GM23248 (cell line): ENCODE data around the gene NAXE. TPM values are rescaled to one million over a fixed set of nuclear protein-coding genes. Genes with fewer than 3 reads are reported as not detected.

Source experiments
- DNase-seq: peaks from one replicate; pipeline ENCODE4 v3.0.0-alpha.2; 2015
- H2AFZ ChIP-seq: fragments of 200-600 bp; sonication (generic); 2 replicates; pipeline ENCODE4 v1.6.1; 2016; ENCODE audit warnings: antibody characterized with exemption
- H3F3A ChIP-seq: fragments of 200-600 bp; sonication (generic); 2 replicates; pipeline ENCODE4 v1.6.1; 2016; ENCODE audit warnings: mild to moderate bottlenecking, antibody characterized with exemption, mixed run types; ENCODE audit not compliant: insufficient read depth
- H3K27ac ChIP-seq: fragments of 200-600 bp; sonication (generic); 2 replicates; pipeline ENCODE4 v1.5.1; 2016; ENCODE audit warnings: mild to moderate bottlenecking
- H3K27me3 ChIP-seq: fragments of 200-600 bp; sonication (generic); replicated peaks from 2 replicates; pipeline ENCODE4 v1.6.1; 2016; ENCODE audit warnings: mild to moderate bottlenecking; ENCODE audit not compliant: insufficient read depth
- H3K36me3 ChIP-seq: fragments of 200-600 bp; sonication (generic); 2 replicates; pipeline ENCODE4 v1.6.1; 2016; ENCODE audit warnings: low read depth, mild to moderate bottlenecking
- H3K4me1 ChIP-seq: fragments of 200-600 bp; sonication (generic); 2 replicates; pipeline ENCODE4 v1.6.1; 2016; ENCODE audit warnings: mild to moderate bottlenecking; ENCODE audit not compliant: insufficient read depth
- H3K4me2 ChIP-seq: fragments of 200-600 bp; sonication (generic); one replicate; pipeline ENCODE4 v1.6.1; 2016; ENCODE audit warnings: mild to moderate bottlenecking; ENCODE audit not compliant: unreplicated experiment
- H3K4me3 ChIP-seq: fragments of 200-600 bp; sonication (generic); 2 replicates; pipeline ENCODE4 v1.5.1; 2016; ENCODE audit warnings: mild to moderate bottlenecking
- H3K79me2 ChIP-seq: fragments of 200-600 bp; sonication (generic); 2 replicates; pipeline ENCODE4 v1.6.1; 2016; ENCODE audit warnings: mild to moderate bottlenecking; ENCODE audit not compliant: insufficient read depth
- H3K9ac ChIP-seq: fragments of 200-600 bp; sonication (generic); 2 replicates; pipeline ENCODE4 v1.6.1; 2016; ENCODE audit warnings: mild to moderate bottlenecking
- H3K9me2 ChIP-seq: fragments of 200-600 bp; sonication (generic); 2 replicates; pipeline ENCODE4 v1.6.1; 2016; ENCODE audit warnings: mixed run types, mild to moderate bottlenecking, moderate library complexity; ENCODE audit not compliant: insufficient read depth
- H3K9me3 ChIP-seq: fragments of 200-600 bp; sonication (generic); one replicate; pipeline ENCODE4 v1.6.1; 2017; ENCODE audit warnings: low read depth
- H4K20me1 ChIP-seq: fragments of 200-600 bp; sonication (generic); 2 replicates; pipeline ENCODE4 v1.6.0; 2016; ENCODE audit not compliant: insufficient read depth
- EZH2 ChIP-seq: fragments of 200-600 bp; sonication (generic); IDR thresholded peaks from 2 replicates; pipeline ENCODE4 v1.6.1; 2018; ENCODE audit warnings: antibody characterized with exemption, mild to moderate bottlenecking; ENCODE audit not compliant: insufficient read depth, poor library complexity, severe bottlenecking
- EZH2phosphoT487 ChIP-seq: fragments of 200-600 bp; sonication (generic); IDR thresholded peaks from 2 replicates; pipeline ENCODE4 v1.6.1; 2018; ENCODE audit warnings: antibody characterized with exemption, moderate library complexity, mild to moderate bottlenecking, low read depth; ENCODE audit not compliant: insufficient read depth
- WGBS, 2 experiments: methylation state at CpG; one replicate each; pipeline ENCODE4 v1.1.6; 2015 to 2017; ENCODE audit warnings: low lambda C conversion rate in 2 of 2, low coverage in 1 of 2; ENCODE audit errors: missing lambda C conversion rate in 2 of 2; 5-methylcytosine and 5-hydroxymethylcytosine counted together
- in situ Hi-C: fragments of 300-500 bp; cut with MboI; formaldehyde crosslinking; loops from 2 replicates; pipeline ENCODE4 v1.15.0; 2020
- polyA plus RNA-seq: library from polyadenylated mRNA; unstranded; fragments of >200 nt; fragmentation: Nextera tagmentation; extraction: Ambion mirVana; gene quantifications from 2 replicates; pipeline ENCODE4 v1.2.1, GENCODE V29; 2016
- total RNA-seq: library from RNA; depleted of rRNA; stranded (reverse); fragments of >200 nt; shearing (Covaris generic); gene quantifications from 2 replicates; pipeline ENCODE4 v1.2.3, GENCODE V29; 2014

Gene NAXE
- total and polyA plus RNA-seq, 2 experiments from 2014 or later, result 51.2 to 87.4 TPM

GRCh38 chr1:156559797-156560385, 31.7 kb upstream of the NAXE start:
- DNase-seq, result no peak
- Histone ChIP-seq H3K9me3 (no peaks in the 10 kb centered on the region), H3K4me2 (no peak overlapping the region), H3F3A (no peaks in the 10 kb centered on the region), H3K27me3 (no peaks in the 10 kb centered on the region), H3K4me3 (no peak overlapping the region), H3K4me1 (no peaks in the 10 kb centered on the region), H3K9me2 (no peaks in the 10 kb centered on the region), H3K79me2 (no peaks in the 10 kb centered on the region), H2AFZ (no peak overlapping the region), H3K36me3 (no peaks in the 10 kb centered on the region), H3K9ac (no peak overlapping the region), H3K27ac (no peak overlapping the region), H4K20me1 (no peaks in the 10 kb centered on the region)
- in situ Hi-C loops, result no loop called here
- 73 to 77% methylated on average over 5 of the region's 5 CpGs for WGBS, 2 experiments
- TF ChIP-seq EZH2phosphoT487 (no peak), EZH2 (no peak)

DNA sequence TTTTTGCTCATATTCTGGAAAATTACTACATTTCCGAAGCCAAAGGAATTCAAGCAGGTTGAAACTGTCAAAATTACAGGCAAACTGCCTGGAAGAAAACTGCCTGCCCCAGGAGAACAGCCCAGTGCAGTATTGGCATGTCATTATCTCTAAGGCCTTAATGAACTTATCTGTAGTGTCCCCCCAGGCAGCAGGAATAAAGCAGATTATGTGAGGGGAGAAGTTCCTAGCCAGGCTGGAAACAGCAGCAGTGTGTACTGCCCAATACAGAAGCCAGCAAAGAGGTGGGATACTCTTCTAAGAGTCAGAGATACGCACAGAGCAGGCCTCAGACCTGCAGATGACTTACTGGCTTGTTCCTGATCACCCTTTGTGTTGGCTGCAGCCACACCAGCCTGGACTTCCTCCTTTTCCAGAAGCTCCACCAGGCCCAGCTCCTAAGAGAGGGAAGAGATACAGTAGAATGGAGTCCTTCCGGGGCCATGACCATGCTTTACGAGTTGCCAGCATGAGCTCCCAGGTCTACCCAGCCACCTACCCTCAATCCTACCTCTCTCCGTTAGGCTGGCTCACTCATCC, 30.9 kb upstream of the NAXE start:
- H3K9ac ChIP-seq, result no peak overlapping the region
- H3K27ac ChIP-seq, result no peak overlapping the region
- no peak for DNase-seq
- no peaks in the 10 kb centered on the region for H3K79me2 ChIP-seq
- H4K20me1 ChIP-seq, result no peaks in the 10 kb centered on the region
- no peaks in the 10 kb centered on the region for H3K36me3 ChIP-seq
- no peaks in the 10 kb centered on the region for H3K4me1 ChIP-seq
- no peaks in the 10 kb centered on the region for H3F3A ChIP-seq
- no peak overlapping the region for H3K4me3 ChIP-seq
- no peak overlapping the region for H2AFZ ChIP-seq
- 76 to 79% methylated on average over 5 of the region's 5 CpGs for WGBS, 2 experiments
- no peaks in the 10 kb centered on the region for H3K27me3 ChIP-seq
- TF ChIP-seq EZH2, result no peak
- TF ChIP-seq EZH2phosphoT487, result no peak
- H3K9me3 ChIP-seq, result no peaks in the 10 kb centered on the region
- no peaks in the 10 kb centered on the region for H3K9me2 ChIP-seq
- in situ Hi-C loops, result no loop called here
- no peak overlapping the region for H3K4me2 ChIP-seq

DNA sequence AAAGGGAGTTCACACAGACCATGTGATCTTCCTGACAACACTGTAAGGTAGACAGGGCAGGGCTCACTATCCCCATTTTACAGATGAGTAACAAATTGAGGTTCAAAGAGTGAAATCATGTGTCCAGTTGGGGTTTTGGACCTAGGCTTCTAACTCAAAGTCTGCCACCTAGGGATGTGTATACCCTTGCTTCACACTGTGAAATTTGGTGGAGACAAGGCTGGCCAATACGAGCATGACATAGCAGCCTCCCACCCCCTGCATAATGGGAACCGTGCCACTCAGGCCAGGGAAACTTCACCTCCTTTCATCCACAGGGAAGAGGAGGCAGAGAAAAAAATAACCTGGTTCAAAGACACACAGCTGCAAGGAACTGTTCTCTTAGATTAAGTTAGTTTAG, 26.1 kb upstream of the NAXE start:
- H3K27ac ChIP-seq, result no peak overlapping the region
- no peaks in the 10 kb centered on the region for H3K27me3 ChIP-seq
- TF ChIP-seq EZH2 (no peak), EZH2phosphoT487 (no peak)
- H3K4me2 ChIP-seq, result no peak overlapping the region
- H3K4me3 ChIP-seq, result no peak overlapping the region
- H3K4me1 ChIP-seq, result peaks cover 1% of the 10 kb centered on the region; the same call in 1 of the 2 replicates
- peaks cover 2% of the 10 kb centered on the region; the same call in 1 of the 2 replicates for H3F3A ChIP-seq
- H3K9me3 ChIP-seq, result no peaks in the 10 kb centered on the region
- H3K9me2 ChIP-seq, result no peaks in the 10 kb centered on the region
- WGBS, 2 experiments, result 66 to 74% methylated on average over 2 of the region's 2 CpGs
- in situ Hi-C loops, result no loop called here
- DNase-seq, result no peak
- H3K79me2 ChIP-seq, result peaks cover 16% of the 10 kb centered on the region
- no peak overlapping the region for H3K9ac ChIP-seq
- no peak overlapping the region for H2AFZ ChIP-seq
- H4K20me1 ChIP-seq, result no peaks in the 10 kb centered on the region
- H3K36me3 ChIP-seq, result peaks cover 3% of the 10 kb centered on the region; the same call in 1 of the 2 replicates

DNA sequence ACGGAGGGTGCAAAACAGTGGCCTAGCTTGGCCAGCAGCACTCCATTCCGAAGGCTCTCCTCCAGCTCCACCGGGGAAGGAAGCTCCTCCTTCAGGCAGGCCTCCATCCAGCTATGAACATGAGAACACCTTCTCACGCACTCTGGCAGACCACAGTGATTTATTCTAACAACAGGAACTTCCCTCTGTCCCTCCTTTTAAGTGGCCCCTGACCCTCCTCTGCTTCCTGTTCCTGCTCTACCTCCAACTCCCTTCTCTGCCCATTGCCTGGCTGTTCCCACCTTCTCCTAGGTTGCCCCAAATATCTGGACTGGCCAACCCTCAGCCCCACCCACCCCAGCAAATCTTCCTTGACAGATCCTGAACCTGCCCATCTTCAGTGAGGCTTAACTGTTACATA, 25.1 kb upstream of the NAXE start:
- H3K4me2 ChIP-seq, result no peak overlapping the region
- peaks cover 9% of the 10 kb centered on the region; the same call in 1 of the 2 replicates for H3K4me1 ChIP-seq
- H3K36me3 ChIP-seq, result peaks cover 3% of the 10 kb centered on the region; the same call in 1 of the 2 replicates
- H2AFZ ChIP-seq, result no peak overlapping the region
- no peak for DNase-seq
- H3K27me3 ChIP-seq, result no peaks in the 10 kb centered on the region
- H3K27ac ChIP-seq, result no peak overlapping the region
- no peaks in the 10 kb centered on the region for H3K9me3 ChIP-seq
- H4K20me1 ChIP-seq, result no peaks in the 10 kb centered on the region
- H3F3A ChIP-seq, result peaks cover 10% of the 10 kb centered on the region; the same call in 1 of the 2 replicates
- peaks cover 20% of the 10 kb centered on the region for H3K79me2 ChIP-seq
- TF ChIP-seq EZH2 (no peak), EZH2phosphoT487 (no peak)
- 91 to 97% methylated on average over 4 of the region's 4 CpGs for WGBS, 2 experiments
- H3K9me2 ChIP-seq, result no peaks in the 10 kb centered on the region
- H3K4me3 ChIP-seq, result no peak overlapping the region
- no peak overlapping the region for H3K9ac ChIP-seq
- in situ Hi-C loops, result no loop called here
